HG03521 (cell line): ENCODE results near the gene GIPC3.
"Not testable (repeated sequence)": the region's sequence is repeated elsewhere in the genome, so short reads cannot be mapped to it uniquely, and the experiment has no call there.

Source experiments
- ATAC-seq: cut with Tn5 transposase; IDR thresholded peaks from one replicate; pipeline ENCODE4 v1.9.1; 2021; ENCODE audit warnings: mild to moderate bottlenecking, moderate library complexity; ENCODE audit not compliant: unreplicated experiment

The GIPC3 gene

GRCh38 chr19:3615524-3616135 is 30.4 kb downstream of the GIPC3 start:
- ATAC-seq, result no peak

GRCh38 chr19:3617463-3617862 is 32.2 kb downstream of the GIPC3 start:
- ATAC-seq, result no peak

GRCh38 chr19:3618144-3618810 is 33.0 kb downstream of the GIPC3 start:
- ATAC-seq, result no peak

- ATAC-seq, result no peak
Observed at GRCh38 chr19:3618811-3619630, 33.7 kb downstream of the GIPC3 start.

GRCh38 chr19:3619631-3620012 is 34.3 kb downstream of the GIPC3 start:
- ATAC-seq, result no peak

- ATAC-seq, result no peak
Observed at GRCh38 chr19:3620145-3620816, 35.0 kb downstream of the GIPC3 start.

GRCh38 chr19:3620817-3621547 is 35.7 kb downstream of the GIPC3 start:
- no peak for ATAC-seq

- no peak for ATAC-seq
Observed at GRCh38 chr19:3621689-3622088, 36.4 kb downstream of the GIPC3 start.

GRCh38 chr19:3622224-3622623 is 36.9 kb downstream of the GIPC3 start:
- no peak for ATAC-seq

- ATAC-seq, result no peak
Observed at GRCh38 chr19:3623716-3624115, 38.4 kb downstream of the GIPC3 start.

GRCh38 chr19:3625996-3626472 is 40.8 kb downstream of the GIPC3 start:
- peak; percentile 4 for ATAC-seq

GRCh38 chr19:3626473-3627350 is 41.4 kb downstream of the GIPC3 start, which contains the start of gene CACTIN:
CACTIN (minus strand) TSS chr19:3626790; CDS start chr19:3626762, 28 bp downstream.
- ATAC-seq, result peak; percentile 87

GRCh38 chr19:3627351-3627723 is 42.1 kb downstream of the GIPC3 start:
- ATAC-seq, result no peak

GRCh38 chr19:3628766-3629165 is 43.5 kb downstream of the GIPC3 start:
- ATAC-seq, result not testable (repeated sequence)

GRCh38 chr19:3631053-3631861 is 46.0 kb downstream of the GIPC3 start:
- ATAC-seq, result no peak

- no peak for ATAC-seq
Observed at GRCh38 chr19:3632098-3632497, 46.8 kb downstream of the GIPC3 start.

- no peak for ATAC-seq
Observed at GRCh38 chr19:3632739-3633558, 47.7 kb downstream of the GIPC3 start.

GRCh38 chr19:3633559-3633988 is 48.3 kb downstream of the GIPC3 start:
- ATAC-seq, result no peak
